HEK293 (cell line): ENCODE results near the gene CENPM.
A peak's percentile ranks its signal among the peaks of the same experiment; 100 is the strongest.

Experiments
- BCL11B ChIP-seq: fragments of 450-650 bp; formaldehyde crosslinking; IDR thresholded peaks from 2 replicates; pipeline ENCODE4 v1.5.1; 2016; ENCODE audit warnings: low read depth, missing biosample characterization, missing genetic modification characterization
- KLF1 ChIP-seq: fragments of 450-650 bp; formaldehyde crosslinking; IDR thresholded peaks from 2 replicates; pipeline ENCODE4 v1.5.1; 2016; ENCODE audit warnings: missing biosample characterization, missing genetic modification characterization
- SCRT1 ChIP-seq: fragments of 450-650 bp; formaldehyde crosslinking; IDR thresholded peaks from 2 replicates; pipeline ENCODE4 v1.5.1; 2016; ENCODE audit warnings: missing biosample characterization, missing genetic modification characterization, borderline replicate concordance
- SP2 ChIP-seq: fragments of 450-650 bp; formaldehyde crosslinking; IDR thresholded peaks from 2 replicates; pipeline ENCODE4 v1.5.1; 2016; ENCODE audit warnings: missing biosample characterization, missing genetic modification characterization
- SP7 ChIP-seq: fragments of 450-650 bp; formaldehyde crosslinking; IDR thresholded peaks from 2 replicates; pipeline ENCODE4 v1.5.1; 2016; ENCODE audit warnings: missing biosample characterization, missing genetic modification characterization
- ZBTB17 ChIP-seq: fragments of 450-650 bp; formaldehyde crosslinking; IDR thresholded peaks from 2 replicates; pipeline ENCODE4 v1.5.1; 2016; ENCODE audit warnings: missing biosample characterization, missing genetic modification characterization
- ZBTB20 ChIP-seq: fragments of 450-650 bp; formaldehyde crosslinking; IDR thresholded peaks from 2 replicates; pipeline ENCODE4 v1.5.1; 2016; ENCODE audit warnings: missing biosample characterization, missing genetic modification characterization
- ZIC2 ChIP-seq: fragments of 450-650 bp; formaldehyde crosslinking; IDR thresholded peaks from 2 replicates; pipeline ENCODE4 v1.5.1; 2016; ENCODE audit warnings: missing biosample characterization, missing genetic modification characterization
- ZNF16 ChIP-seq: fragments of 450-650 bp; formaldehyde crosslinking; IDR thresholded peaks from 2 replicates; pipeline ENCODE4 v1.5.1; 2016; ENCODE audit warnings: low read depth, missing biosample characterization, missing genetic modification characterization
- ZNF2 ChIP-seq: fragments of 450-650 bp; formaldehyde crosslinking; IDR thresholded peaks from 2 replicates; pipeline ENCODE4 v1.5.1; 2016; ENCODE audit warnings: missing biosample characterization, missing genetic modification characterization
- ZNF311 ChIP-seq: fragments of 450-650 bp; formaldehyde crosslinking; IDR thresholded peaks from 2 replicates; pipeline ENCODE4 v1.5.1; 2017; ENCODE audit warnings: missing biosample characterization, missing genetic modification characterization, borderline replicate concordance
- ZNF366 ChIP-seq: fragments of 450-650 bp; formaldehyde crosslinking; conservative IDR thresholded peaks from 2 replicates; pipeline ENCODE4 v1.5.1; 2016; ENCODE audit warnings: missing biosample characterization, missing genetic modification characterization
- ZNF433 ChIP-seq: fragments of 450-650 bp; formaldehyde crosslinking; IDR thresholded peaks from 2 replicates; pipeline ENCODE4 v1.5.1; 2016; ENCODE audit warnings: missing biosample characterization, missing genetic modification characterization, low read depth
- ZNF544 ChIP-seq: fragments of 450-650 bp; formaldehyde crosslinking; IDR thresholded peaks from 2 replicates; pipeline ENCODE4 v1.5.0; 2017; ENCODE audit warnings: missing biosample characterization, missing genetic modification characterization
- ZNF560 ChIP-seq: fragments of 450-650 bp; formaldehyde crosslinking; IDR thresholded peaks from 2 replicates; pipeline ENCODE4 v1.5.1; 2017; ENCODE audit warnings: missing biosample characterization, missing genetic modification characterization, borderline replicate concordance
- ZNF777 ChIP-seq: fragments of 450-650 bp; formaldehyde crosslinking; IDR thresholded peaks from 2 replicates; pipeline ENCODE4 v1.5.1; 2017; ENCODE audit warnings: missing biosample characterization, missing genetic modification characterization, borderline replicate concordance
- ZNF791 ChIP-seq: fragments of 450-650 bp; formaldehyde crosslinking; IDR thresholded peaks from 2 replicates; pipeline ENCODE4 v1.5.1; 2016; ENCODE audit warnings: missing biosample characterization, missing genetic modification characterization
- TF ChIP-seq, protein P1 (sequence below): fragments of 450-650 bp; formaldehyde crosslinking; optimal IDR thresholded peaks from 2 replicates; pipeline ENCODE3; 2016; ENCODE audit warnings: missing biosample characterization, mild to moderate bottlenecking, missing genetic modification characterization
- TF ChIP-seq, protein P2 (sequence below): fragments of 450-650 bp; formaldehyde crosslinking; IDR thresholded peaks from 2 replicates; pipeline ENCODE4 v1.5.1; 2016; ENCODE audit warnings: missing biosample characterization, missing genetic modification characterization
- TF ChIP-seq, protein P3 (sequence below): fragments of 450-650 bp; formaldehyde crosslinking; IDR thresholded peaks from 2 replicates; pipeline ENCODE4 v1.5.1; 2016; ENCODE audit warnings: missing biosample characterization, missing genetic modification characterization, borderline replicate concordance
- TF ChIP-seq, protein P4 (sequence below): fragments of 450-650 bp; formaldehyde crosslinking; IDR thresholded peaks from 2 replicates; pipeline ENCODE4 v1.5.1; 2017; ENCODE audit warnings: missing biosample characterization, missing genetic modification characterization
- TF ChIP-seq, protein P5 (sequence below): fragments of 450-650 bp; formaldehyde crosslinking; IDR thresholded peaks from 2 replicates; pipeline ENCODE4 v1.5.1; 2016; ENCODE audit warnings: missing biosample characterization, missing genetic modification characterization

Gene CENPM

DNA sequence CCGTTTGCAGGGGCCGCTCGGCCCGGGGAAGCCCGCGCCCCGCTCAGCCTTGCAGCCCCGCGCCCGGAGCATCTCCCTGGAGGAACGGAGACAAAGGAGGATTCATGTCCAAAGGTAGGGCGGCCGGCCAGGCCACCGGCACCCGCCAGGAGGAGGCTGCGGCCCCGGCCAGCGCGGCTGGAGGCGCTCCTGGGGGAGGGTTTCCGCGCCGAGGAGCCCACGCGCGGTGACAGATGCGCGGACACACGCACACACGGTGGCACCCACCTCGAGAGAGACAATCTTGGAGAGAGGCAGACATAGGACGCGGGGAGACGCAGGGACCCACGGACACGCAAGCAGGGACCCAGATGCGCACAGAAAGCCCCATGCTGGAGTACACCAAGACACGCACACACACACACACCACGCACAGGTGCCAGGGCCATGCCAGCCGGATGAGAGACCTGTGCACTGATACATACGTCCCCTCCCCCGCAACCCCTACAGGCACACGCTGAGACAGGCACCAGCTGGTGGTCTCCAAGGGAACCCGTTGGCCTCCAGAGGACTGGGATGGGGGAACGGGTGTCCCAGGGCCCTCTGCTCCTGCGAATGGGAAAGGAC is 30.1 kb upstream of the CENPM start (continued):
- TF ChIP-seq, protein P1, sequence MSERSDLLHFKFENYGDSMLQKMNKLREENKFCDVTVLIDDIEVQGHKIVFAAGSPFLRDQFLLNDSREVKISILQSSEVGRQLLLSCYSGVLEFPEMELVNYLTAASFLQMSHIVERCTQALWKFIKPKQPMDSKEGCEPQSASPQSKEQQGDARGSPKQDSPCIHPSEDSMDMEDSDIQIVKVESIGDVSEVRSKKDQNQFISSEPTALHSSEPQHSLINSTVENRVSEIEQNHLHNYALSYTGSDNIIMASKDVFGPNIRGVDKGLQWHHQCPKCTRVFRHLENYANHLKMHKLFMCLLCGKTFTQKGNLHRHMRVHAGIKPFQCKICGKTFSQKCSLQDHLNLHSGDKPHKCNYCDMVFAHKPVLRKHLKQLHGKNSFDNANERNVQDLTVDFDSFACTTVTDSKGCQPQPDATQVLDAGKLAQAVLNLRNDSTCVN (tag by site-specific recombination), result peak; percentile 46
- TF ChIP-seq ZNF16 (tag by site-specific recombination) (no peak), ZBTB17 (tag by site-specific recombination) (no peak), SP2 (no peak), ZNF791 (tag by site-specific recombination) (no peak), KLF1 (tag by site-specific recombination) (0 out of 2 replicates have a peak, but pooled peaks have one; percentile 22), ZBTB20 (tag by site-specific recombination) (peak; percentile 9; the same call in 1 of the 2 replicates), ZIC2 (tag by site-specific recombination) (peak; percentile 41; the same call in 1 of the 2 replicates), SP7 (tag by site-specific recombination) (0 out of 2 replicates have a peak, but pooled peaks have one; percentile 12), ZNF777 (tag by site-specific recombination) (peak; percentile 37; the same call in 1 of the 2 replicates), ZNF2 (peak; percentile 50; the same call in 1 of the 2 replicates), SCRT1 (tag by site-specific recombination) (no peak), BCL11B (no peak), ZNF433 (tag by site-specific recombination) (no peak), ZNF560 (tag by site-specific recombination) (no peak), ZNF311 (tag by site-specific recombination) (no peak), ZNF544 (tag by site-specific recombination) (no peak), ZNF366 (tag by site-specific recombination) (no peak)
- TF ChIP-seq, protein P2, sequence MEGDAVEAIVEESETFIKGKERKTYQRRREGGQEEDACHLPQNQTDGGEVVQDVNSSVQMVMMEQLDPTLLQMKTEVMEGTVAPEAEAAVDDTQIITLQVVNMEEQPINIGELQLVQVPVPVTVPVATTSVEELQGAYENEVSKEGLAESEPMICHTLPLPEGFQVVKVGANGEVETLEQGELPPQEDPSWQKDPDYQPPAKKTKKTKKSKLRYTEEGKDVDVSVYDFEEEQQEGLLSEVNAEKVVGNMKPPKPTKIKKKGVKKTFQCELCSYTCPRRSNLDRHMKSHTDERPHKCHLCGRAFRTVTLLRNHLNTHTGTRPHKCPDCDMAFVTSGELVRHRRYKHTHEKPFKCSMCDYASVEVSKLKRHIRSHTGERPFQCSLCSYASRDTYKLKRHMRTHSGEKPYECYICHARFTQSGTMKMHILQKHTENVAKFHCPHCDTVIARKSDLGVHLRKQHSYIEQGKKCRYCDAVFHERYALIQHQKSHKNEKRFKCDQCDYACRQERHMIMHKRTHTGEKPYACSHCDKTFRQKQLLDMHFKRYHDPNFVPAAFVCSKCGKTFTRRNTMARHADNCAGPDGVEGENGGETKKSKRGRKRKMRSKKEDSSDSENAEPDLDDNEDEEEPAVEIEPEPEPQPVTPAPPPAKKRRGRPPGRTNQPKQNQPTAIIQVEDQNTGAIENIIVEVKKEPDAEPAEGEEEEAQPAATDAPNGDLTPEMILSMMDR, result 0 out of 2 replicates have a peak, but pooled peaks have one; percentile 30
- TF ChIP-seq, protein P3, sequence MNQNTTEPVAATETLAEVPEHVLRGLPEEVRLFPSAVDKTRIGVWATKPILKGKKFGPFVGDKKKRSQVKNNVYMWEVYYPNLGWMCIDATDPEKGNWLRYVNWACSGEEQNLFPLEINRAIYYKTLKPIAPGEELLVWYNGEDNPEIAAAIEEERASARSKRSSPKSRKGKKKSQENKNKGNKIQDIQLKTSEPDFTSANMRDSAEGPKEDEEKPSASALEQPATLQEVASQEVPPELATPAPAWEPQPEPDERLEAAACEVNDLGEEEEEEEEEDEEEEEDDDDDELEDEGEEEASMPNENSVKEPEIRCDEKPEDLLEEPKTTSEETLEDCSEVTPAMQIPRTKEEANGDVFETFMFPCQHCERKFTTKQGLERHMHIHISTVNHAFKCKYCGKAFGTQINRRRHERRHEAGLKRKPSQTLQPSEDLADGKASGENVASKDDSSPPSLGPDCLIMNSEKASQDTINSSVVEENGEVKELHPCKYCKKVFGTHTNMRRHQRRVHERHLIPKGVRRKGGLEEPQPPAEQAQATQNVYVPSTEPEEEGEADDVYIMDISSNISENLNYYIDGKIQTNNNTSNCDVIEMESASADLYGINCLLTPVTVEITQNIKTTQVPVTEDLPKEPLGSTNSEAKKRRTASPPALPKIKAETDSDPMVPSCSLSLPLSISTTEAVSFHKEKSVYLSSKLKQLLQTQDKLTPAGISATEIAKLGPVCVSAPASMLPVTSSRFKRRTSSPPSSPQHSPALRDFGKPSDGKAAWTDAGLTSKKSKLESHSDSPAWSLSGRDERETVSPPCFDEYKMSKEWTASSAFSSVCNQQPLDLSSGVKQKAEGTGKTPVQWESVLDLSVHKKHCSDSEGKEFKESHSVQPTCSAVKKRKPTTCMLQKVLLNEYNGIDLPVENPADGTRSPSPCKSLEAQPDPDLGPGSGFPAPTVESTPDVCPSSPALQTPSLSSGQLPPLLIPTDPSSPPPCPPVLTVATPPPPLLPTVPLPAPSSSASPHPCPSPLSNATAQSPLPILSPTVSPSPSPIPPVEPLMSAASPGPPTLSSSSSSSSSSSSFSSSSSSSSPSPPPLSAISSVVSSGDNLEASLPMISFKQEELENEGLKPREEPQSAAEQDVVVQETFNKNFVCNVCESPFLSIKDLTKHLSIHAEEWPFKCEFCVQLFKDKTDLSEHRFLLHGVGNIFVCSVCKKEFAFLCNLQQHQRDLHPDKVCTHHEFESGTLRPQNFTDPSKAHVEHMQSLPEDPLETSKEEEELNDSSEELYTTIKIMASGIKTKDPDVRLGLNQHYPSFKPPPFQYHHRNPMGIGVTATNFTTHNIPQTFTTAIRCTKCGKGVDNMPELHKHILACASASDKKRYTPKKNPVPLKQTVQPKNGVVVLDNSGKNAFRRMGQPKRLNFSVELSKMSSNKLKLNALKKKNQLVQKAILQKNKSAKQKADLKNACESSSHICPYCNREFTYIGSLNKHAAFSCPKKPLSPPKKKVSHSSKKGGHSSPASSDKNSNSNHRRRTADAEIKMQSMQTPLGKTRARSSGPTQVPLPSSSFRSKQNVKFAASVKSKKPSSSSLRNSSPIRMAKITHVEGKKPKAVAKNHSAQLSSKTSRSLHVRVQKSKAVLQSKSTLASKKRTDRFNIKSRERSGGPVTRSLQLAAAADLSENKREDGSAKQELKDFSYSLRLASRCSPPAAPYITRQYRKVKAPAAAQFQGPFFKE (tag by site-specific recombination), result 0 out of 2 replicates have a peak, but pooled peaks have one; percentile 21
- TF ChIP-seq, protein P4, sequence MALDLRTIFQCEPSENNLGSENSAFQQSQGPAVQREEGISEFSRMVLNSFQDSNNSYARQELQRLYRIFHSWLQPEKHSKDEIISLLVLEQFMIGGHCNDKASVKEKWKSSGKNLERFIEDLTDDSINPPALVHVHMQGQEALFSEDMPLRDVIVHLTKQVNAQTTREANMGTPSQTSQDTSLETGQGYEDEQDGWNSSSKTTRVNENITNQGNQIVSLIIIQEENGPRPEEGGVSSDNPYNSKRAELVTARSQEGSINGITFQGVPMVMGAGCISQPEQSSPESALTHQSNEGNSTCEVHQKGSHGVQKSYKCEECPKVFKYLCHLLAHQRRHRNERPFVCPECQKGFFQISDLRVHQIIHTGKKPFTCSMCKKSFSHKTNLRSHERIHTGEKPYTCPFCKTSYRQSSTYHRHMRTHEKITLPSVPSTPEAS, result 0 out of 2 replicates have a peak, but pooled peaks have one; percentile 24
- TF ChIP-seq, protein P5, sequence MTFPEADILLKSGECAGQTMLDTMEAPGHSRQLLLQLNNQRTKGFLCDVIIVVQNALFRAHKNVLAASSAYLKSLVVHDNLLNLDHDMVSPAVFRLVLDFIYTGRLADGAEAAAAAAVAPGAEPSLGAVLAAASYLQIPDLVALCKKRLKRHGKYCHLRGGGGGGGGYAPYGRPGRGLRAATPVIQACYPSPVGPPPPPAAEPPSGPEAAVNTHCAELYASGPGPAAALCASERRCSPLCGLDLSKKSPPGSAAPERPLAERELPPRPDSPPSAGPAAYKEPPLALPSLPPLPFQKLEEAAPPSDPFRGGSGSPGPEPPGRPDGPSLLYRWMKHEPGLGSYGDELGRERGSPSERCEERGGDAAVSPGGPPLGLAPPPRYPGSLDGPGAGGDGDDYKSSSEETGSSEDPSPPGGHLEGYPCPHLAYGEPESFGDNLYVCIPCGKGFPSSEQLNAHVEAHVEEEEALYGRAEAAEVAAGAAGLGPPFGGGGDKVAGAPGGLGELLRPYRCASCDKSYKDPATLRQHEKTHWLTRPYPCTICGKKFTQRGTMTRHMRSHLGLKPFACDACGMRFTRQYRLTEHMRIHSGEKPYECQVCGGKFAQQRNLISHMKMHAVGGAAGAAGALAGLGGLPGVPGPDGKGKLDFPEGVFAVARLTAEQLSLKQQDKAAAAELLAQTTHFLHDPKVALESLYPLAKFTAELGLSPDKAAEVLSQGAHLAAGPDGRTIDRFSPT (tag by site-specific recombination), result peak; percentile 49; the same call in 1 of the 2 replicates
